OCI-LY1 (cell line): Measurements from ENCODE around the gene SP100.

ENCODE experiments used
- CTCF ChIP-seq: fragments of 200-600 bp; sonication (generic), shearing (Covaris generic); IDR thresholded peaks from 2 replicates; pipeline ENCODE4 v1.5.1; 2017; ENCODE audit warnings: mild to moderate bottlenecking, antibody characterized with exemption, low read length, moderate library complexity, mixed read lengths
- EZH2 ChIP-seq: fragments of 200-600 bp; sonication (generic), shearing (Covaris generic); IDR thresholded peaks from 2 replicates; pipeline ENCODE4 v1.8.0; 2017; ENCODE audit warnings: borderline replicate concordance, mixed run types, mild to moderate bottlenecking, antibody characterized with exemption, low read length, moderate library complexity, mixed read lengths

- TF ChIP-seq CTCF (no peak), EZH2 (no peak)
Measured at GRCh38 chr2:230400041-230400440, 16.0 kb upstream of the SP100 start.
